SK-N-SH treated with all-trans-retinoic acid at 6 μM for 48 hours (cell line): Measurements from ENCODE around the gene BSN.

ENCODE experiments used
- PATZ1 ChIP-seq: fragments of 250-450 bp; sonication (Bioruptor Pico); IDR thresholded peaks from 2 replicates; pipeline ENCODE4 v1.8.0; 2020; ENCODE audit warnings: mild to moderate bottlenecking, moderate library complexity, borderline replicate concordance
- PPARA ChIP-seq: fragments of 250-450 bp; sonication (Bioruptor Pico); IDR thresholded peaks from 2 replicates; pipeline ENCODE4 v1.5.0; 2020; ENCODE audit warnings: mild to moderate bottlenecking, borderline replicate concordance
- RARB ChIP-seq: fragments of 250-450 bp; sonication (Bioruptor Pico); IDR thresholded peaks from 2 replicates; pipeline ENCODE4 v1.8.0; 2021; ENCODE audit warnings: mild to moderate bottlenecking, moderate library complexity
- TCF4 ChIP-seq: fragments of 250-450 bp; sonication (Bioruptor Pico); IDR thresholded peaks from 2 replicates; pipeline ENCODE4 v1.8.0; 2021; ENCODE audit warnings: mild to moderate bottlenecking, moderate library complexity, borderline replicate concordance
- ZFP30 ChIP-seq: fragments of 450-650 bp; formaldehyde crosslinking; IDR thresholded peaks from 2 replicates; pipeline ENCODE4 v1.5.0; 2022; ENCODE audit warnings: mild to moderate bottlenecking, moderate library complexity
- ZNF70 ChIP-seq: fragments of 450-650 bp; formaldehyde crosslinking; IDR thresholded peaks from 2 replicates; pipeline ENCODE4 v1.5.0; 2020; ENCODE audit warnings: mild to moderate bottlenecking, moderate library complexity
- TF ChIP-seq, protein P1 (sequence below): fragments of 250-450 bp; sonication (Bioruptor Pico); IDR thresholded peaks from 2 replicates; pipeline ENCODE4 v1.8.0; 2021; ENCODE audit warnings: low read depth, mild to moderate bottlenecking, moderate library complexity, borderline replicate concordance
- TF ChIP-seq, protein P2 (sequence below): fragments of 250-450 bp; sonication (Bioruptor Pico); IDR thresholded peaks from 2 replicates; pipeline ENCODE4 v1.5.1; 2020; ENCODE audit warnings: low read depth, mild to moderate bottlenecking, moderate library complexity

DNA sequence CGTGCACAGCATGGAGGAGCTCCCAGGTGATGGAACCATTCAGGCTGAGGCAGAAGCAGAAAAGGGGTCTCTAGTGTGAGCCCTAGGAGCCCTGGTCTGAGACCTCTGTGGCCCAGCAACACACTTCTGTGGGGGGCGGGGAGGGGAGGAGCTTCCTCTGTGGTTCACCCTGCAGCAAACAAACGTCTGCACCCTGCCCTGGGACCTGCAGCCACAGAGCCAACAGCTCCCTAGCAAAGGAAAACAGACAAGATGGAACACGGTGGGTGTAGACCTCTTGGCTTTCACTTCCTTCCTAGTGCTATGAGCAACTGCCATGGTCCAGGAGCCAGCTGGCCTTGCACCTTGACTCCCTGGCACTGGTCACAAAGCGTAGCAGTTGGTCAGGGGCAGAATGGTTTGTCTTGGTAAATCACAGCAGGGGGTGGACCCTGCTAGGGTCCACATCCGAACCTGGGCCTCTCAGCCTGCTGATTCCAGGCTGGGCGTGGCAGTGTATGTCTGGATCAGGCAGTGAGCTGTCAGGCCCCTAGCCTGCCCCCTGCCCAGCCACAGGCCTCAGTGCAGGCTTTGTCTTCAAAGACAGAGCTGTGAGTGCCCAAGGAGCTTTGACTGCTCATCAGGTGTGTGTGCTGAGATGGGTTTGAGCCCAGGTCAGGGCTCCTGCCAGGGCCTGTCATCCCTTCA, 158.5 kb downstream of the BSN start:
- TF ChIP-seq TCF4 (CRISPR knock-in tag) (no peak), RARB (CRISPR knock-in tag) (no peak), ZNF70 (CRISPR knock-in tag) (no peak), PATZ1 (CRISPR knock-in tag) (no peak), PPARA (CRISPR knock-in tag) (no peak), ZFP30 (CRISPR knock-in tag) (no peak)
- TF ChIP-seq, protein P1, sequence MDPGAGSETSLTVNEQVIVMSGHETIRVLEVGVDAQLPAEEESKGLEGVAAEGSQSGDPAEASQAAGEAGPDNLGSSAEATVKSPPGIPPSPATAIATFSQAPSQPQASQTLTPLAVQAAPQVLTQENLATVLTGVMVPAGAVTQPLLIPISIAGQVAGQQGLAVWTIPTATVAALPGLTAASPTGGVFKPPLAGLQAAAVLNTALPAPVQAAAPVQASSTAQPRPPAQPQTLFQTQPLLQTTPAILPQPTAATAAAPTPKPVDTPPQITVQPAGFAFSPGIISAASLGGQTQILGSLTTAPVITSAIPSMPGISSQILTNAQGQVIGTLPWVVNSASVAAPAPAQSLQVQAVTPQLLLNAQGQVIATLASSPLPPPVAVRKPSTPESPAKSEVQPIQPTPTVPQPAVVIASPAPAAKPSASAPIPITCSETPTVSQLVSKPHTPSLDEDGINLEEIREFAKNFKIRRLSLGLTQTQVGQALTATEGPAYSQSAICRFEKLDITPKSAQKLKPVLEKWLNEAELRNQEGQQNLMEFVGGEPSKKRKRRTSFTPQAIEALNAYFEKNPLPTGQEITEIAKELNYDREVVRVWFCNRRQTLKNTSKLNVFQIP, result no peak
- TF ChIP-seq, protein P2, sequence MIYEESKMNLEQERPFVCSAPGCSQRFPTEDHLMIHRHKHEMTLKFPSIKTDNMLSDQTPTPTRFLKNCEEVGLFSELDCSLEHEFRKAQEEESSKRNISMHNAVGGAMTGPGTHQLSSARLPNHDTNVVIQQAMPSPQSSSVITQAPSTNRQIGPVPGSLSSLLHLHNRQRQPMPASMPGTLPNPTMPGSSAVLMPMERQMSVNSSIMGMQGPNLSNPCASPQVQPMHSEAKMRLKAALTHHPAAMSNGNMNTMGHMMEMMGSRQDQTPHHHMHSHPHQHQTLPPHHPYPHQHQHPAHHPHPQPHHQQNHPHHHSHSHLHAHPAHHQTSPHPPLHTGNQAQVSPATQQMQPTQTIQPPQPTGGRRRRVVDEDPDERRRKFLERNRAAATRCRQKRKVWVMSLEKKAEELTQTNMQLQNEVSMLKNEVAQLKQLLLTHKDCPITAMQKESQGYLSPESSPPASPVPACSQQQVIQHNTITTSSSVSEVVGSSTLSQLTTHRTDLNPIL (CRISPR knock-in tag), result no peak
